Trophoblast cell (in vitro differentiated cells and primary cell): ENCODE measurements around the gene PDE6B.

Experiments
- DNase-seq, 2 donors: peaks; one replicate each; pipeline ENCODE4 v3.0.0-alpha.2; 2016
- H2AFZ ChIP-seq: 2 replicates; pipeline ENCODE4 v1.6.1; 2013; ENCODE audit warnings: low read length, moderate library complexity, mild to moderate bottlenecking; ENCODE audit not compliant: insufficient read depth, poor library complexity
- H2AK5ac ChIP-seq: 2 replicates; pipeline ENCODE4 v1.6.1; 2013; ENCODE audit warnings: mild to moderate bottlenecking, low read length
- H2BK120ac ChIP-seq: 2 replicates; pipeline ENCODE4 v1.6.1; 2013; ENCODE audit warnings: low read length, mild to moderate bottlenecking, moderate library complexity; ENCODE audit not compliant: insufficient read depth, poor library complexity
- H2BK12ac ChIP-seq: 2 replicates; pipeline ENCODE4 v1.6.1; 2013; ENCODE audit warnings: mild to moderate bottlenecking, low read length, moderate library complexity
- H2BK5ac ChIP-seq: 2 replicates; pipeline ENCODE4 v1.6.1; 2013; ENCODE audit warnings: low read length, low read depth, moderate library complexity, mild to moderate bottlenecking; ENCODE audit not compliant: poor library complexity
- H3K14ac ChIP-seq: 2 replicates; pipeline ENCODE4 v1.6.1; 2013; ENCODE audit warnings: mild to moderate bottlenecking, low read length
- H3K18ac ChIP-seq: 2 replicates; pipeline ENCODE4 v1.6.1; 2013; ENCODE audit warnings: mild to moderate bottlenecking, low read length
- H3K23ac ChIP-seq: 2 replicates; pipeline ENCODE4 v1.6.1; 2013; ENCODE audit warnings: low read length
- H3K27ac ChIP-seq: 2 replicates; pipeline ENCODE4 v1.5.1; 2013; ENCODE audit warnings: low read depth, mild to moderate bottlenecking, inconsistent platforms, low read length, moderate library complexity
- H3K27me3 ChIP-seq: 2 replicates; pipeline ENCODE4 v1.6.1; 2013; ENCODE audit warnings: inconsistent platforms, mild to moderate bottlenecking, low read length, moderate library complexity; ENCODE audit not compliant: insufficient read depth
- H3K36me3 ChIP-seq, 2 experiments: 1 replicate in 1 of 2; 2 replicates in 1 of 2; pipeline ENCODE4 v1.6.1; 2013; ENCODE audit warnings: low read length in 2 of 2, mild to moderate bottlenecking in 2 of 2, moderate library complexity in 1 of 2; ENCODE audit not compliant: insufficient read depth in 2 of 2, control insufficient read depth in 1 of 2
- H3K4ac ChIP-seq: 2 replicates; pipeline ENCODE4 v1.6.1; 2013; ENCODE audit warnings: low read depth, mild to moderate bottlenecking, low read length, moderate library complexity
- H3K4me1 ChIP-seq, 2 experiments: 1 replicate in 1 of 2; 2 replicates in 1 of 2; pipeline ENCODE4 v1.6.1; 2013; ENCODE audit warnings: low read length in 2 of 2, mild to moderate bottlenecking in 2 of 2, moderate library complexity in 1 of 2; ENCODE audit not compliant: insufficient read depth in 2 of 2, control insufficient read depth in 1 of 2
- H3K4me2 ChIP-seq: 2 replicates; pipeline ENCODE4 v1.6.1; 2013; ENCODE audit warnings: inconsistent platforms, mild to moderate bottlenecking, low read length, moderate library complexity
- H3K4me3 ChIP-seq: 2 replicates; pipeline ENCODE4 v1.5.1; 2013; ENCODE audit warnings: mild to moderate bottlenecking, low read depth, low read length, inconsistent platforms
- H3K79me1 ChIP-seq: one replicate; pipeline ENCODE4 v1.6.1; 2013; ENCODE audit warnings: low read length
- H3K79me2 ChIP-seq: 2 replicates; pipeline ENCODE4 v1.6.1; 2013; ENCODE audit warnings: low read length, mild to moderate bottlenecking; ENCODE audit not compliant: control insufficient read depth, insufficient read depth, poor library complexity
- H3K9ac ChIP-seq: 2 replicates; pipeline ENCODE4 v1.6.1; 2013; ENCODE audit warnings: mild to moderate bottlenecking, low read length
- H3K9me3 ChIP-seq: 2 replicates; pipeline ENCODE4 v1.6.1; 2013; ENCODE audit warnings: low read depth, mild to moderate bottlenecking, control low read depth, inconsistent platforms, low read length; ENCODE audit not compliant: insufficient read depth
- H4K12ac ChIP-seq: 2 replicates; pipeline ENCODE4 v1.6.1; 2013; ENCODE audit warnings: low read depth, mild to moderate bottlenecking, low read length, moderate library complexity
- H4K8ac ChIP-seq: 2 replicates; pipeline ENCODE4 v1.6.1; 2013; ENCODE audit warnings: low read depth, mild to moderate bottlenecking, low read length, moderate library complexity
- H4K91ac ChIP-seq: one replicate; pipeline ENCODE4 v1.6.1; 2013; ENCODE audit warnings: low read depth, mild to moderate bottlenecking, low read length, moderate library complexity
- WGBS: extraction: QIAGEN DNeasy Blood & Tissue Kit; methylation state at CpG from one replicate; pipeline ENCODE4 v1.1.7; 2013; ENCODE audit warnings: missing lambda C conversion rate; ENCODE audit not compliant: insufficient read length, insufficient coverage; ENCODE audit errors: extremely low coverage; 5-methylcytosine and 5-hydroxymethylcytosine counted together

PDE6B gene

GRCh38 chr4:656436-657337, 31.3 kb downstream of the PDE6B start:
- no peak overlapping the region for H2AK5ac ChIP-seq
- no CpG with 5 or more reads among the region's 58 CpGs for WGBS

DNA sequence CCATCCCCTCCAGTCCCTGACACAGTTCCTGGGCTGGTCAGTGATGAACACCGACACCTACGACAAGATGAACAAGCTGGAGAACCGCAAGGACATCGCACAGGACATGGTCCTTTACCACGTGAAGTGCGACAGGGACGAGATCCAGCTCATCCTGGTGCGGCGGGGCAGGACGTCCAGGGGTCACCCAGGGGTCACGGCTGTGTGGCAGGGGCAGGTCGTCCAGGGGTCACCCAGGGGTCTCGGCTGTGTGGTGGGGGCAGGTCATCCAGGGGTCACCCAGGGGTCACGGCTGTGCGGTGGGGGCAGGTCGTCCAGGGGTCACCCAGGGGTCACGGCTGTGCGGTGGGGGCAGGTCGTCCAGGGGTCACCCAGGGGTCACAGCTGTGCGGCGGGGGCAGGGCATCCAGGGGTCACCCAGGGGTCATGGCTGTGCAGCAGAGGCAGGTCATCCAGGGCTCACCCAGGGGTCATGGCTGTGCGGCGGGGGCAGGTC, 32.0 kb downstream of the PDE6B start:
- no peak for DNase-seq
- H3K23ac ChIP-seq = no peak overlapping the region
- no peak overlapping the region for H3K27ac ChIP-seq
- peaks cover 12% of the 10 kb centered on the region for H3K9me3 ChIP-seq
- no peak overlapping the region for H4K91ac ChIP-seq
- H2BK5ac ChIP-seq = no peak overlapping the region
- H4K8ac ChIP-seq = no peak overlapping the region
- no peak overlapping the region for H3K9ac ChIP-seq
- H3K27me3 ChIP-seq = no peaks in the 10 kb centered on the region
- H3K36me3 ChIP-seq = no peaks in the 10 kb centered on the region
- no peak overlapping the region for H3K4ac ChIP-seq
- no peak overlapping the region for H3K18ac ChIP-seq
- H2AK5ac ChIP-seq = no peak overlapping the region
- no CpG with 5 or more reads among the region's 23 CpGs for WGBS
- H3K14ac ChIP-seq = no peak overlapping the region
- H3K4me1 ChIP-seq = peaks cover 4 to 8% of the 10 kb centered on the region in 2 experiments
- no peaks in the 10 kb centered on the region for H3K79me2 ChIP-seq
- H3K79me1 ChIP-seq = no peaks in the 10 kb centered on the region
- no peak overlapping the region for H4K12ac ChIP-seq
- H2BK12ac ChIP-seq = no peak overlapping the region
- H2AFZ ChIP-seq = no peak overlapping the region
- H3K4me3 ChIP-seq = no peak overlapping the region
- no peak overlapping the region for H2BK120ac ChIP-seq
- no peak overlapping the region for H3K4me2 ChIP-seq

More at GRCh38 chr4:656436-657337, 31.3 kb downstream of the PDE6B start:
- Histone ChIP-seq H3K9ac (no peak overlapping the region), H3K79me2 (no peaks in the 10 kb centered on the region), H4K12ac (no peak overlapping the region), H3K9me3 (peaks cover 12% of the 10 kb centered on the region), H2BK120ac (no peak overlapping the region), H3K4me1 (peaks cover 4 to 8% of the 10 kb centered on the region in 2 experiments), H2BK5ac (no peak overlapping the region), H3K14ac (no peak overlapping the region), H3K36me3 (no peaks in the 10 kb centered on the region), H4K8ac (no peak overlapping the region), H4K91ac (no peak overlapping the region), H3K4ac (no peak overlapping the region), H3K79me1 (no peaks in the 10 kb centered on the region), H3K27me3 (no peaks in the 10 kb centered on the region), H3K23ac (no peak overlapping the region), H3K4me3 (no peak overlapping the region), H3K18ac (no peak overlapping the region), H3K27ac (no peak overlapping the region), H2AFZ (no peak overlapping the region), H3K4me2 (no peak overlapping the region), H2BK12ac (no peak overlapping the region)
- DNase-seq = no peak

DNA sequence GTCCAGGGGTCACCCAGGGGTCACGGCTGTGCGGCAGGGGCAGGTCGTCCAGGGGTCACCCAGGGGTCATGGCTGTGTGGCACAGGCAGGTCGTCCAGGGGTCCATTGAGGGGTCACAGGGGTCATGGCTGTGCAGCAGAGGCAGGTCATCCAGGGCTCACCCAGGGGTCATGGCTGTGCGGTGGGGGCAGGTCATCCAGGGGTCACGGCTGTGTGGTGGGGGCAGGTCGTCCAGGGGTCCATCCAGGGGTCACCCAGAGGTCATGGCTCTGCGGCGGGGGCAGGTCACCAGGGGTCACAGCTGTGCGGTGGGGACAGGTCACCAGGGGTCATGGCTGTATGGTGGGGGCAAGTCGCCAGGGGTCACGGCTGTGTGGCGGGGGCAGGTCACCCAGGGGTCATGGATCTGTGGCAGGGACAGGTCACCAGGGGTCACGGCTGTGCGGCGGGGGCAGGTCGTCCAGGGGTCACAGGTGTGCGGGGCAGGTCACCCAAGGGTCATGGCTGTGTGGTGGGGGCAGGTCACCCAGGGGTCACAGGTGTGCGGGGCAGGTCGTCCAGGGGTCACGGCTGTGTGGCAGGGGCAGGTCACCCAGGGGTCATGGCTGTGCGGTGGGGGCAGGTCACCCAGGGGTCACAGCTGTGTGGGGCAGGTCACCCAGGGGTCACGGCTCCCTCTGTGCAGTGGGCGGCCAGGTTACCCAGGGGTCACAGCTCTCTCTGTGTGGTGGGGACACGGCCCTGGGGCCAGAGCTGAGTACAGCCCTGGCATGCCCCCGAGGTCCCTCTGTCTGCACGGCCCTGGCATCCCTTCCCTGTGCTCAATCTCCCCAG, 32.7 kb downstream of the PDE6B start:
- no peak overlapping the region for H3K27ac ChIP-seq
- DNase-seq = no peak
- no peak overlapping the region for H3K9ac ChIP-seq
- H3K9me3 ChIP-seq = peaks cover 12% of the 10 kb centered on the region
- H4K12ac ChIP-seq = no peak overlapping the region
- WGBS = no CpG with 5 or more reads among the region's 27 CpGs
- no peaks in the 10 kb centered on the region for H3K79me2 ChIP-seq
- H2AFZ ChIP-seq = no peak overlapping the region
- no peak overlapping the region for H4K91ac ChIP-seq
- H3K4me1 ChIP-seq = peaks cover 4 to 8% of the 10 kb centered on the region in 2 experiments
- H3K79me1 ChIP-seq = no peaks in the 10 kb centered on the region
- no peak overlapping the region for H3K23ac ChIP-seq
- peak overlapping the region; percentile 37 for H3K4me3 ChIP-seq
- H3K18ac ChIP-seq = no peak overlapping the region
- no peak overlapping the region for H3K4me2 ChIP-seq
- no peak overlapping the region for H2BK12ac ChIP-seq
- no peak overlapping the region for H4K8ac ChIP-seq
- H3K27me3 ChIP-seq = no peaks in the 10 kb centered on the region
- H3K4ac ChIP-seq = no peak overlapping the region
- no peaks in the 10 kb centered on the region for H3K36me3 ChIP-seq
- H2BK5ac ChIP-seq = no peak overlapping the region
- no peak overlapping the region for H2AK5ac ChIP-seq
- H3K14ac ChIP-seq = no peak overlapping the region
- H2BK120ac ChIP-seq = no peak overlapping the region
